Cardiac muscle cell (in vitro differentiated cells and primary cell): ENCODE data around the gene SOWAHD. TPM values are rescaled to one million over a fixed set of nuclear protein-coding genes. Genes with fewer than 3 reads are reported as not detected.
"Not testable (repeated sequence)": the region's sequence is repeated elsewhere in the genome, so short reads cannot be mapped to it uniquely, and the experiment has no call there.

ENCODE experiments used
- DNase-seq, 2 donors: peaks; one replicate each; pipeline versions ENCODE4 v3.0.0 to v3.0.0-alpha.2; 2010 to 2017; ENCODE audit warnings: low read depth in 1 of 2, low spot score in 1 of 2
- H3K27ac ChIP-seq: fragments of 200-600 bp; sonication (generic); 2 replicates; pipeline ENCODE4 v1.5.1; 2016
- H3K27me3 ChIP-seq: fragments of 200-600 bp; sonication (generic); 2 replicates; pipeline ENCODE4 v1.6.0; 2016; ENCODE audit warnings: control low read depth
- H3K36me3 ChIP-seq: fragments of 200-600 bp; sonication (generic); 2 replicates; pipeline ENCODE4 v1.5.1; 2016; ENCODE audit warnings: control low read depth
- H3K4me1 ChIP-seq: fragments of 200-600 bp; sonication (generic); 2 replicates; pipeline ENCODE4 v1.8.1; 2017; ENCODE audit warnings: low read depth, mild to moderate bottlenecking, mixed run types
- H3K4me3 ChIP-seq: fragments of 200-600 bp; sonication (generic); 2 replicates; pipeline ENCODE4 v1.5.1; 2016; ENCODE audit warnings: mild to moderate bottlenecking
- H3K9me3 ChIP-seq: fragments of 200-600 bp; sonication (generic); 2 replicates; pipeline ENCODE4 v1.5.1; 2017; ENCODE audit warnings: low read depth, mild to moderate bottlenecking, control low read depth
- CTCF ChIP-seq: IDR thresholded peaks from 2 replicates; pipeline ENCODE4 v1.5.1; 2012; ENCODE audit warnings: low read depth, mild to moderate bottlenecking, low read length
- polyA plus RNA-seq: library from polyadenylated mRNA; unstranded; fragments of >200 nt; fragmentation: Nextera tagmentation; extraction: Ambion mirVana; gene quantifications from 2 replicates; pipeline ENCODE4 v1.2.1, GENCODE V29; 2016
- total RNA-seq: library from RNA; depleted of rRNA; stranded (reverse); fragments of >200 nt; gene quantifications from 2 replicates; pipeline ENCODE4 v1.2.3, GENCODE V29; 2016

The SOWAHD gene
- total and polyA plus RNA-seq, 2 experiments from 2014 or later: 1.2 to 1.3 TPM

- H3K4me1 ChIP-seq: peaks cover 3% of the 10 kb centered on the region
- TF ChIP-seq CTCF: no peak
- H3K27me3 ChIP-seq: no peaks in the 10 kb centered on the region
Measured at GRCh38 chrX:119791437-119792231, 33.2 kb downstream of the SOWAHD start, which contains the start of gene RPL39. Gene RPL39 (minus strand): TSS chrX:119791630. CDS start chrX:119791576, 54 bp downstream.

GRCh38 chrX:119801253-119802221 lies 43.1 kb downstream of the SOWAHD start:
- H3K4me3 ChIP-seq: no peak overlapping the region
- H3K36me3 ChIP-seq: no peaks in the 10 kb centered on the region
- no peaks in the 10 kb centered on the region for H3K27me3 ChIP-seq
- no peaks in the 10 kb centered on the region for H3K4me1 ChIP-seq
- no peaks in the 10 kb centered on the region for H3K9me3 ChIP-seq
- no peak for DNase-seq
- no peak for TF ChIP-seq CTCF
- no peak overlapping the region for H3K27ac ChIP-seq

More at GRCh38 chrX:119791437-119792231, 33.2 kb downstream of the SOWAHD start, which contains the start of gene RPL39:
- Histone ChIP-seq H3K9me3 (no peaks in the 10 kb centered on the region), H3K36me3 (peaks cover 5% of the 10 kb centered on the region), H3K27ac (peak within 1 kb of the TSS; percentile 99), H3K4me3 (peak within 1 kb of the TSS; percentile 63)
- peak; percentile 88 to 92 for DNase-seq

- H3K27me3 ChIP-seq: no peaks in the 10 kb centered on the region
- TF ChIP-seq CTCF: no peak
Measured at GRCh38 chrX:119802546-119802945, 44.2 kb downstream of the SOWAHD start.

GRCh38 chrX:119808461-119808860 lies 50.1 kb downstream of the SOWAHD start:
- not testable (repeated sequence) for H3K4me3 ChIP-seq, H3K27me3 ChIP-seq, H3K27ac ChIP-seq, H3K4me1 ChIP-seq, H3K36me3 ChIP-seq, DNase-seq, H3K9me3 ChIP-seq

More at GRCh38 chrX:119802546-119802945, 44.2 kb downstream of the SOWAHD start:
- no peak for DNase-seq
- H3K36me3 ChIP-seq: no peaks in the 10 kb centered on the region
- H3K27ac ChIP-seq: no peak overlapping the region
- H3K4me3 ChIP-seq: no peak overlapping the region
- no peaks in the 10 kb centered on the region for H3K4me1 ChIP-seq
- no peaks in the 10 kb centered on the region for H3K9me3 ChIP-seq

- Histone ChIP-seq H3K27me3 (no peaks in the 10 kb centered on the region), H3K4me3 (no peak overlapping the region), H3K9me3 (no peaks in the 10 kb centered on the region), H3K36me3 (no peaks in the 10 kb centered on the region), H3K27ac (no peak overlapping the region), H3K4me1 (no peaks in the 10 kb centered on the region)
- DNase-seq: peak in 1 of 2 donors; percentile 36
- TF ChIP-seq CTCF: no peak
Measured at GRCh38 chrX:119809185-119809666, 50.8 kb downstream of the SOWAHD start.

Other genes starting within 250 kb of the SOWAHD start
- 36.3 and 42.6 TPM in 2 replicates for gene STEEP1, start 193.2 kb upstream of the SOWAHD start, total RNA-seq
- 11.2 and 15.8 TPM in 2 replicates for gene STEEP1, start 193.2 kb upstream of the SOWAHD start, polyA plus RNA-seq
- 41.7 and 44.0 TPM in 2 replicates for gene UBE2A, start 184.0 kb upstream of the SOWAHD start, total RNA-seq
- gene UBE2A, start 184.0 kb upstream of the SOWAHD start, polyA plus RNA-seq: 98.2 and 106 TPM in 2 replicates
- gene NKRF, start 152.2 kb upstream of the SOWAHD start, total RNA-seq: 4.3 and 5.1 TPM in 2 replicates
- 4.2 and 6.8 TPM in 2 replicates for gene NKRF, start 152.2 kb upstream of the SOWAHD start, polyA plus RNA-seq
- gene SEPTIN6, start 65.4 kb upstream of the SOWAHD start, total RNA-seq: 69.3 and 78.7 TPM in 2 replicates
- gene SEPTIN6, start 65.4 kb upstream of the SOWAHD start, polyA plus RNA-seq: 51.0 and 54.6 TPM in 2 replicates
- 789 and 2,257 TPM in 2 replicates for gene RPL39, start 33.0 kb downstream of the SOWAHD start, total RNA-seq
- 735 and 894 TPM in 2 replicates for gene RPL39, start 33.0 kb downstream of the SOWAHD start, polyA plus RNA-seq
- gene UPF3B, start 94.4 kb downstream of the SOWAHD start, total RNA-seq: 5.4 and 5.5 TPM in 2 replicates
- 22.2 and 25.1 TPM in 2 replicates for gene UPF3B, start 94.4 kb downstream of the SOWAHD start, polyA plus RNA-seq
- gene RNF113A, start 113.1 kb downstream of the SOWAHD start, total RNA-seq: 35.7 and 42.9 TPM in 2 replicates
- gene RNF113A, start 113.1 kb downstream of the SOWAHD start, polyA plus RNA-seq: 26.0 and 28.3 TPM in 2 replicates
- gene NDUFA1, start 113.2 kb downstream of the SOWAHD start, total RNA-seq: 38.3 and 71.7 TPM in 2 replicates
- 476 and 587 TPM in 2 replicates for gene NDUFA1, start 113.2 kb downstream of the SOWAHD start, polyA plus RNA-seq
- not detected in 2 replicates for gene AKAP14, start 137.3 kb downstream of the SOWAHD start, total RNA-seq
- not detected in 2 replicates for gene AKAP14, start 137.3 kb downstream of the SOWAHD start, polyA plus RNA-seq
- 6.8 and 8.3 TPM in 2 replicates for gene NKAP, start 185.2 kb downstream of the SOWAHD start, total RNA-seq
- 5.6 and 6.9 TPM in 2 replicates for gene NKAP, start 185.2 kb downstream of the SOWAHD start, polyA plus RNA-seq